AG09309 (cell line): ENCODE results near the gene RPS5.

ENCODE experiments used
- DNase-seq: peaks from one replicate; pipeline ENCODE4 v3.0.0-alpha.2; 2010; ENCODE audit warnings: low read depth
- H3K4me3 ChIP-seq: 2 replicates; pipeline ENCODE4 v1.5.1; 2011; ENCODE audit warnings: mild to moderate bottlenecking, low read depth, low read length, moderate library complexity; ENCODE audit not compliant: control insufficient read depth
- CTCF ChIP-seq: IDR thresholded peaks from 2 replicates; pipeline ENCODE4 v1.5.1; 2011; ENCODE audit warnings: mild to moderate bottlenecking, low read depth, low read length, inconsistent platforms; ENCODE audit not compliant: insufficient read depth, control insufficient read depth; ENCODE audit errors: missing control alignments

Gene RPS5

GRCh38 chr19:58387338-58388174 lies 487 bp downstream of the RPS5 start:
- peak; percentile 9 for TF ChIP-seq CTCF
- DNase-seq, result no peak
- H3K4me3 ChIP-seq, result peak overlapping the region; percentile 89

- no peak for DNase-seq
- no peak for TF ChIP-seq CTCF
- H3K4me3 ChIP-seq, result peak overlapping the region; percentile 89
These were observed 1.1 kb downstream of the RPS5 start for GRCh38 chr19:58388175-58388526.

- no peak for DNase-seq
- no peak for TF ChIP-seq CTCF
- no peak overlapping the region for H3K4me3 ChIP-seq
These were observed 6.1 kb downstream of the RPS5 start for GRCh38 chr19:58392945-58393724.

GRCh38 chr19:58393725-58394033 lies 6.6 kb downstream of the RPS5 start:
- no peak overlapping the region for H3K4me3 ChIP-seq
- no peak for TF ChIP-seq CTCF
- no peak for DNase-seq

GRCh38 chr19:58394821-58395219 lies 7.8 kb downstream of the RPS5 start:
- no peak for TF ChIP-seq CTCF
- no peak overlapping the region for H3K4me3 ChIP-seq
- DNase-seq, result no peak

- H3K4me3 ChIP-seq, result no peak within 1 kb of the TSS
- no peak for DNase-seq
- TF ChIP-seq CTCF, result no peak
These were observed 8.3 kb downstream of the RPS5 start, which contains the start of gene RNF225 for GRCh38 chr19:58395220-58395978. Gene RNF225, plus strand, starts transcription at chr19:58395656. Its CDS starts 434 bp downstream, at chr19:58396090.
